HG02885 (cell line): Measurements from ENCODE around the gene TMEM151B.
"Not testable (repeated sequence)": the region's sequence is repeated elsewhere in the genome, so short reads cannot be mapped to it uniquely, and the experiment has no call there.

ENCODE experiments used
- ATAC-seq: cut with Tn5 transposase; IDR thresholded peaks from one replicate; pipeline ENCODE4 v1.9.1; 2021; ENCODE audit warnings: mild to moderate bottlenecking; ENCODE audit not compliant: unreplicated experiment, poor library complexity

Gene TMEM151B

DNA sequence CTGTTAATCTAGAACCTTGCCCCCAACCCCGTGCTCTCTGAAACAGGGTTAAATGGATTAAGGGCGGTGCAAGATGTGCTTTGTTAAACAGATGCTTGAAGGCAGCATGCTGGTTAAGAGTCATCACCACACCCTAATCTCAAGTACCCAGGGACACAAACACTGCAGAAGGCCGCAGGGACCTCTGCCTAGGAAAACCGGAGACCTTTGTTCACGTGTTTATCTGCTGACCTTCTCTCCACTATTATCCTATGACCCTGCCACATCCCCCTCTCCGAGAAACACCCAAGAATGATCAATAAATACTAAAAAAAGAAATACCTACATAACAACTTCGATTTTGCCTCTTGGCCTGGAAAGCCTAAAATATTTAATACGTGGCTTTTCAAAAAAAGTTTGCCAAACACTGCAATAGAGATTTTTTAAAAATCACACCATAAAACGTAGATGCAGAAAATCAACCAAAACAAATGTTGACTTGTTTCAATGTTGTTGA is 46.9 kb downstream of the TMEM151B start:
- not testable (repeated sequence) for ATAC-seq

GRCh38 chr6:44321210-44321609 is 51.0 kb downstream of the TMEM151B start:
- no peak for ATAC-seq

DNA sequence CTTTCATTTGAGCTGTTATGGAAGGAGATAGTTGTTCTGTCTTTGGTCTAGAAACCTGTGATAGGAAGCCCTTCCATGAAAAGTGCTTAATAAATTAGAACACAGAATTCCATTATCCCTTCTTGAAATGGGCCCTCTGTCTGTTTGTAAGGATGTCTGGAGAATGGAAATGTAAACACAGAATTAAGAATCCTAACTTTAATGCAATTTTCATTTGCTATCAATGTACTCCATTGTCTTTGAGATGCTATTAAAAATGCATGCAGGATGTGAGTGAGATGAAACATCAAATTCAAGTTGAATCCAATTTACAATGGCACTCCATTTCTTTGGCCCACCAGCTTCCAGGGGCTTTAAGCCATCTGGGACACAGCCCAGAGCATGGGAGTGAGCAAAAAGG is 56.8 kb downstream of the TMEM151B start:
- ATAC-seq = no peak

DNA sequence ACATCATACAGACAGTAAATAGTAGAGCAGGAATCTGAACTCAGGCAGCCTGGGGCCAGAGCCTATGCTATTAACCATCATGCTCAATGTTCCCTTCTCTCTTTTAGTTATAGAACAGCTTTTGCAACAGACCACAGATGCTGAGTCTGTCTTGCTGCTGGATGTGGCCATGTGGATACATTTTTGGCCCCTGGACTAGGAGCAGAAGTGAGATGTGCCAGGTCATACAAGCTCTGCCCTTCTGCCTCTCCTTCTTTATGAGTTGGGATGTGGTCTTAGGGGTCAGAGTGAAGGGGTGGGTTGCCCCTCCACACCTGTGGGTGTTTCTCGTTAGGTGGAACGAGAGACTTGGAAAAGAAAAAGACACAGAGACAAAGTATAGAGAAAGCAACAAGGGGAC is 57.5 kb downstream of the TMEM151B start:
- no peak for ATAC-seq

GRCh38 chr6:44328203-44328602 is 58.0 kb downstream of the TMEM151B start:
- not testable (repeated sequence) for ATAC-seq

- ATAC-seq = no peak
Measured at GRCh38 chr6:44329858-44330257, 59.6 kb downstream of the TMEM151B start.

DNA sequence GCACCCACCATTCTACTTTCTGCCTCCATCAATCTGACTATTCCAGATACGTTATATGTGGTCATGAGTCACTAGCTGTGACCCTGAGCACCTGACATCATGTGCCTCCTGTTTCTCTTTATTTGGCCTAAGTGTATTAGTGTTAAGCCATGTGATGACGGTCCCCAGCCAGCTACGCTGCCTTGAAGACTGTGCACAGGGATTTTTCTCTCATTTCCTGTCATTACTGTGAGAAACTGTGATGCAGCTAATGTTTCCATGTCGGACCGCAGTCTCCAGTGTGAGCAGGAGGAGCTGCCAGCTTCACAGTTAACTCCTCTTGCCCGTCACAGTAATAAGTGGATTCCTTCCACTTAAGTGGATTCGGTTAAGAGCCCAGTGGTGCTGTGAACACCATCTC is 62.3 kb downstream of the TMEM151B start:
- ATAC-seq = no peak

- ATAC-seq = no peak
Measured at GRCh38 chr6:44333273-44333919, 63.1 kb downstream of the TMEM151B start.

GRCh38 chr6:44333942-44334341 is 63.7 kb downstream of the TMEM151B start:
- ATAC-seq = no peak

GRCh38 chr6:44335631-44336030 is 65.4 kb downstream of the TMEM151B start:
- ATAC-seq = no peak

DNA sequence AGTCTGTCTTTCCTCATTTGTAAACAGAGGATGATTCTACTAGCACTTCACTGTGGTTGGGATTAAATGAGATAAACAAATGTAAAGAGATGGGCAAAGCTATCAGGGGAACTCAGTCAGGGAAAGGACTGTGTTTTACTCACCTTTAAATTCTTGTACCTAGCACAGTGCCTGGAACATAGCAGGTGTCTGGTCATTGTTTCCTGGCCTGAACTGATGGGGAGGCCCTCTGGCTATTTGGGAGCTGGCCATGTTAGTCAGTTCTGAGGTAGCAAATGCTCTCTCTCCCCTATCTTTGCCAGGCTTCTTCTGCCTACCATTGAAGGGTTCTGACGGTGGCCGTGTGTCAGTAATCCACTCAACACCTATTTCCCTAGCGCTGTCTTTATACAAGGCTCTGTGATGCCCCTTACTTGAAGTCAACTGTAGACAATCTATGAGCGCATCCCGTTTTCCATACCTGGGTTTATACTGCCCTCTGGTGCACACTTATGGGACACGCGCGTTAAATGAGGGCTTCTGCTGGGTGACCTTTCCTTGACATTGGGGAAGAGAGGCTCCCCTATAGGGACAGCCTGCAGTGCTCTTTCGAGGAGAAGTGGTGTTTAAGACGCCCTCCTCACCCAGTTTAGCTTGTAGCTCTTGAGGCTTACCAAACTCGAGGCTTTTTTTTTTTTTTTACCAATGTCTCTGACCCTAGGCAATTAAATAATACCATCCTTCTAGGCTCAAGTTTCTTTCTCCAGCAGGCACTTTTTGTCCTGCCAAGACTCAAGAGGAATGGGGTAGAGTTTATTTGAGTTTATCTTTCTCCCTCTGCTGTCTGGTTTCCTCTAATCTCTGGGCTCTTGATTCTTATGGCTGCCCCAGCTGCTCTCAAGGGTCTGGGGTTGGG is 68.2 kb downstream of the TMEM151B start:
- ATAC-seq = peak; percentile 83

DNA sequence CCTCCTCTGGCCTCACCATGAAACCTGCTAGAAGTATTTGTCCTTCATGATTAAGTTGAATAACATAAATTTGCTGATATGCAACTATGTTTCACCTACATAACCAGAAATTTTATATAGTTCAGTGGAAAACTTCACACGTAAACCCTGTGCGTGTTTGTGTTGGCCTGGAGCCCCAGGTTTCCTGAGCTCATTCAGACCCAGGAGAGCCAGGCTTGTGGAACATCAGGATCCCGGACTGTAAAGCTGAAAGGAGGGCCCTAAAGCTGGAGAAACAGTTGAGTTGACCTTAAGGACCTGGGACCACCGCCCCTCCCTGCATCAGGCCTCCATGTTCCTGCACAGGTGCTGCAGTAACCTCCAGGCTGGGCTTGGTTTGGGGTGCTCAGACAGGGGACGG is 69.1 kb downstream of the TMEM151B start:
- ATAC-seq = no peak

- no peak for ATAC-seq
Measured at GRCh38 chr6:44339763-44340625, 69.7 kb downstream of the TMEM151B start.

DNA sequence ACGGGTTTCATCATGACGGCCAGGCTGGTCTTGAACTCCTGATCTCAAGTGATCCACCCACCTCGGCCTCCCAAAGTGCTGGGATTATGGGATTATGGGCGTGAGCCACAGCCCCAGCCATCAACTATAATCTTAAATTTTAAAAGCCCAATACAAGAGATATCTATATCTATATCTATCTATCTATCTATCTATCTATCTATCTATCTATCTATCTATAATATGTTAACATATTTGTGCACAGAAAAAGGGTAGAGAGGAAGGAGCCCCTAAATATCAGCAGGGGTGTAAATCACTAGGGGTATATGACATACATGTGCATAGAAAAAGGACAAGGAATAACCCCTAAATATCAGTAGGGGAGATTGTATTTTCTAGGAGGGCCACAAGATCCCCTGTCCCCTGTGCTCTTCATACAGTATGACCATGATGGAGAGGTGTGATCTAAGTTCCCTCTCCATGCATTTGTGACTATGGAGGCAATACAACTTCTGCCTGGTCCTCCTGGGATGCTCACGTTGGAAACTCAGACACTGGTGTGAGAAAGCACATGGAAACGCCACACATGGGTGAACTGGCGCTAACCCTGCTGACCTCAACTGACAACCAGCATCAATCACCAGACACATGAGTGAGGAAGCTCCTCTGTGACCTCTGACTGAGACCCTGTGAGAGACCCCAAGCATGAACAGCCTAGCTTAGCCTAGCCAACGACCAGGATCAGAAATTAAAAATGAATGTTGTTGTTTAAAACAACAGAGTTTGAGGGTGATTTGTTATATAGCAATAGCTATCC is 71.0 kb downstream of the TMEM151B start:
- no peak for ATAC-seq

DNA sequence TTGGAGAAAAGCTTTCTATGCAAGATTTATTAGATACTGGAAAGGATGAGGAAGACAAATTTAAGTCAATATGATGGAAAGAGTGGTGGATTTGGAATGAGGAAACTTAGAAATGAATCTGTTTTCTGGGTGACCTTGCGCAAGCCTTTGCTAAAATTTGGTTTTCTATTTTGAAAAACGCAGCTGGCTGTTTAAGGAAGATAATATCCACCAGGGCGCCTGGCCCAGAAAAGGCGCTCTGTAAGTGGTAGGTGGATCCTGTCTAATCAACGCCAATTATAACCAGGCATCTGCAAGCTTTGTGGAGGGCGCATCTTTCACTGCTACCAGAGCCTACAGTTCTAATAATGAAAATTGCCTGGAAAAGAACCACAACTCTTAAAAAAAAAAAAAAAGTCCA is 71.8 kb downstream of the TMEM151B start:
- ATAC-seq = no peak

DNA sequence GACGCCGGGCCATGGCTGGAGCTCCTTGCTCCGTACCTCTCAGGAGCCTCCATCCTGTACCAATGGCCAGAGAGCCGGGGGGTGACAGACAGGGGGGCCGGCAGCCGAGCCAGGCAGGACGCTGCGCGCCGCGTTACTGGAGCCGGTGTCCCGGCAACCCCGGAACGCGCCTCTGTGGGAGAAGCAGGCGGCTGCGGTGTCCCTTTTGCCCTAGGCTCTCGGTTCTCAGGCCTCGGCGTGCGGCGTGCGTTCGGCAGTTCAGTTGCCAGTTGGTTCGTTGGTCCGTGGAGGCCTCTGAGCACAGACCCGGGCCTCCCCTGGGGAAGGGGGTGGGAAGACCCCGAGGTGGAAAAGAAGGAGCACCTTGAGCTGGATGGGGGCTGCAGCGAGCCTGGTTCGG is 72.2 kb downstream of the TMEM151B start, which contains the start of gene SPATS1:
SPATS1 (plus strand) TSS at position 162 of the 400 bp plus-strand sequence. CDS start 446 bp downstream, outside the sequence.
- no peak for ATAC-seq

- ATAC-seq = not testable (repeated sequence)
Measured at GRCh38 chr6:44346818-44347217, 76.6 kb downstream of the TMEM151B start.

DNA sequence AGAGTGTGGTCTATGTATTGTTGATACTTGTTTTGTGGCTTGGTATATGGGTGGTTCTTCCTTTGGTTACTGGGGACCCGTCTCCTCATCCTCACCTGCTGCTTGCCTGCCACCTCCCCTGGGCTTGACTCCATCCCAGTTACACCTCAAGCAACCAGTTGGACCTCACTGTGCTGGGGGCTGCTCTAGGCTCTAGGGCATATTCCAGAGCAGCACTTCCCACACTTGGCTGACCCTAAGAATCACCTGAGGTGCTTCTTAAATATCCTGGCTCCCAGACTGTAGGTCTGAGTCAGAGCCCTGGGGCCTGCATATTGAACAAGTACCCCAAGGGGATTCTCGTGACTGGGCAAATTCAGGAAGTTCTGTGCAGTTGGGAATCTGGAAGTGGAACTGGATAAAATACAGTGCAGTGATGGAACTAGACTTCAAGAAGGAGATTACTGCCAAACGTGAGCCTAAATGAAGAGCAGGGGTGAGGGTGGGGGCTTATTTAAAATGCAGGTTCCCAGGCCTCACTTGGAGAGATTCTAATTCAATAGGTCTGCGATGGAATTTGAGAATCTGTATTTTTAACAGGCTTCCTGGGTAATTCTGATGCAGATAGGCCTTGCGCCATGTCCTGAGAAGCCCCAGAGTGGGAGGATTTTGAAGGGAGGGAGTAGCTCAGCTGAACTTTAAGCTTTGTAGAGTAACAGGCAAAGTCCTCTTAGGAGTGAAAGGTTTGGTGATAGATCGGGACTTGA is 79.8 kb downstream of the TMEM151B start:
- no peak for ATAC-seq

DNA sequence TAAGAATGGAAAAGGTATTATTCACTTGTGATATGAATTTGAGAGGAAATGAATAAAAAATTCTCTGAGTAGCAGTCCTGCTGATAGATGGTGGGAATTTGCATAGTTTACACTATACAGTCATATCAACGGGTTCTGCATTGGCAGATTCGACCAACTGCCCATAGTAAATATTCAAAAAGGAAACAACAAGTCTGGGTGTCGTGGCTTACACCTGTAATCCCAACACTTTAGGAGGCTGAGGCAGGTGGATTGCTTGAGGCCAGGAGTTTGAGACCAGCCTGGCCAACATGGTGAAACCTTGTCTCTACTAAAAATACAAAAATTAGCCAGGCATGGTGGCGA is 80.4 kb downstream of the TMEM151B start:
- not testable (repeated sequence) for ATAC-seq
